Hematopoietic multipotent progenitor cell treated with erythropoietin and hydrocortisone succinate and interleukin-3 and kit ligand, for 4 days (in vitro differentiated cells): ENCODE data around the gene MCF2L.
"Not testable (repeated sequence)": the region's sequence is repeated elsewhere in the genome, so short reads cannot be mapped to it uniquely, and the experiment has no call there.

Experiments used
- DNase-seq: peaks from one replicate; pipeline ENCODE4 v3.0.0-alpha.2; 2015

MCF2L gene

DNA sequence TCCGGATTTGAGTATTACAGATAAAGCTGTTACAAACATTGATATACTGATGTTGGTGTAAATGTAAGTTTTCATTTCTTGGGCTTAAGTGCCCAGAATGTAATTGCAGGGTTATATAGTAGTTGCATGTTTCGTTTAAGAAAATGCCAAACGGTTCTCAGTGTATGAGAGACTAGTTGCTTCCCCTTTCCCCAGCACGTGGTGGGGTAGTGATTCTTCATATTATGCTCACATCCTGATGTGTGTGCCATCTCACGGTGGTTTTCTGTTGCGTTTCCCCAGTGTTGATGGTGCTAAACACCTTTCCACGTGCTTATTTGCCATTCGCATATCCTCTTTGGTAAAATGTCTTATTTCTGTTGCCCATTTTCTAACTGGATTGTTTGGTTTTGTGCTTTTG, 101.8 kb downstream of the MCF2L start:
- DNase-seq = no peak

GRCh38 chr13:113072376-113072775, 103.4 kb downstream of the MCF2L start:
- DNase-seq = no peak

DNA sequence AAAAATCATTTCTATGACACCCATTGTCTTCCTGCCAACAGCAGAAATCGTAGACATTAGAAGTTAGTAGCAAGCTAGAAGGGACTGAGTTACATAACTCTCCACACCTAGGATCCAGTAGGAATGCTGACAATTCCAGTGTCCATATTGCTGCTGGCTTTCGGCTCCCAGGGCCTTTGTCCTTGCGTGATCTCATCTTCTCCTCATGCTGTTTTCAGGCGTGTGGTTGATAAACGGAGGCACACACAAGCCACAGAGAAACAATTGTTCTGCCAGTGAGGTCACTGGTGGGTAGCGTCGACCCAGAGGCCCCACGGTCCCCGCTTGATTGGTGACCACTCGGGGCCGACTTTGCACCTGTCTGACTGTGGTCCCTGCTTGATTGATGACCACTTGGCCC, 104.9 kb downstream of the MCF2L start:
- no peak for DNase-seq

DNA sequence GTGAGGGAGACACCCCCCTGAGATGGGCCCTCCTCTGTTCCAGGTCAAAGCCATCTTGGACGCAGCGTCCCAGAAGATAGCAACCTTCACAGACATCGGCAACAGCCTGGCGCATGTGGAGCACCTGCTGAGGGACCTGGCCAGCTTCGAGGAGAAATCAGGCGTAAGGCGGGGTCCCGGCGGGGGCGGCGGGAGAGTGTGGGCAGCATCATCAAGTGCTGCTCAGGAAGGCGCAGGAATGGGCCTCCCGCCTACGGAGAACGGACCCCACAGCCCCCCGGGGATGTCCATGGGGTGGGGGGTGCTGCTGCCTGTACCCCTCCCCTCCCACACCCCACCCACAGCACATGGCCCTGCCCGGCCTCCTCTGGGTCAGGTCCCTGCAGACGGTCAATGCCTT, 105.4 kb downstream of the MCF2L start:
- no peak for DNase-seq

DNA sequence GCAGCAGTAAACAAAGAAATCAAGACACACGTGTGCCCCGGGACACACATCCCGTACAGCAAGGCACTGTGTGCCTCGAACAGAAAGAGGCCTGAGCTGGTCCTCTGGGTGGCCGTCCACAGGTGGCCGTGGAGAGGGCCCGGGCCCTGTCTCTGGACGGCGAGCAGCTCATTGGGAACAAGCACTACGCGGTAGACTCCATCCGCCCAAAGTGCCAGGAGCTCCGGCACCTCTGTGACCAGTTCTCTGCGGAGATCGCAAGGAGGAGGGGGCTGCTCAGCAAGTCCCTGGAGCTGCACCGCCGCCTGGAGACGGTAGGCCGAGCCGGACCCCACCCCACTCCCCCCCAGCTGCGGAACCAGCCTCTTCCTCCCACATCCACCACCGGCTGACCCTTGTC, 105.9 kb downstream of the MCF2L start:
- no peak for DNase-seq

GRCh38 chr13:113075711-113076110, 106.7 kb downstream of the MCF2L start:
- DNase-seq = no peak

DNA sequence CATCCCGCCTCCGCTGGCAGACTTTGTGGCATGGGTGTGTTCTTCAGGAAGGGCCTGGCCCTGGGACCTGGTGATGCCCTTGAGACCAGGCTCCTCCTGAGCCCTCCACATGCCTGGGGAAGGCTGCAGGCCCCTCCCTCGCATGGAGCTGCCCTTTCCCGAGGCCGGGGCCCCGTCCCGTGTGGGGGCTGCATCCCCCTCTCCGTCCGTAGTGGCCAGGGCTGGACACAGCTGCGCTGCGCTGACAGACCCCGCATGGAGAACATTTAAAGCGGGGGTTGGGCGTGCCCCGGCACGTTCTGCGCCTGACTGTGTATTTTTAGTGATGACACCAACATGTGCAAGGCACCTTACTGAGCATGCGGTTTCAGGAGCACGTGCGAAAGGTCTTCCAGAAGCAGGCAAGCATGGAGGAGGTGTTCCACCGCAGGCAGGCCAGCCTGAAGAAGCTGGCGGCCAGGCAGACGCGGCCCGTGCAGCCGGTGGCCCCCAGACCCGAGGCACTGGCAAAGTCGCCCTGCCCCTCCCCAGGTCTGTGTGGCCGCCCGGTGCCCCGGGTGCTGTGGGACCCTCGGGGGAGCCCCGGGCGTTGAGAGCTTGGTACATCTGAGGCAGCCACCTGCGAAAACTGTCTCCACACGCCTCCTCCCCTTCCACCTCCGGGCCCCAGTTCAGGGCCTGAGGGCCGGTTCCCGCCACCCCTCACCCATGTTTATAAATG, 107.8 kb downstream of the MCF2L start:
- DNase-seq = no peak

- DNase-seq = no peak
Observed at GRCh38 chr13:113077566-113077952, 108.5 kb downstream of the MCF2L start.

DNA sequence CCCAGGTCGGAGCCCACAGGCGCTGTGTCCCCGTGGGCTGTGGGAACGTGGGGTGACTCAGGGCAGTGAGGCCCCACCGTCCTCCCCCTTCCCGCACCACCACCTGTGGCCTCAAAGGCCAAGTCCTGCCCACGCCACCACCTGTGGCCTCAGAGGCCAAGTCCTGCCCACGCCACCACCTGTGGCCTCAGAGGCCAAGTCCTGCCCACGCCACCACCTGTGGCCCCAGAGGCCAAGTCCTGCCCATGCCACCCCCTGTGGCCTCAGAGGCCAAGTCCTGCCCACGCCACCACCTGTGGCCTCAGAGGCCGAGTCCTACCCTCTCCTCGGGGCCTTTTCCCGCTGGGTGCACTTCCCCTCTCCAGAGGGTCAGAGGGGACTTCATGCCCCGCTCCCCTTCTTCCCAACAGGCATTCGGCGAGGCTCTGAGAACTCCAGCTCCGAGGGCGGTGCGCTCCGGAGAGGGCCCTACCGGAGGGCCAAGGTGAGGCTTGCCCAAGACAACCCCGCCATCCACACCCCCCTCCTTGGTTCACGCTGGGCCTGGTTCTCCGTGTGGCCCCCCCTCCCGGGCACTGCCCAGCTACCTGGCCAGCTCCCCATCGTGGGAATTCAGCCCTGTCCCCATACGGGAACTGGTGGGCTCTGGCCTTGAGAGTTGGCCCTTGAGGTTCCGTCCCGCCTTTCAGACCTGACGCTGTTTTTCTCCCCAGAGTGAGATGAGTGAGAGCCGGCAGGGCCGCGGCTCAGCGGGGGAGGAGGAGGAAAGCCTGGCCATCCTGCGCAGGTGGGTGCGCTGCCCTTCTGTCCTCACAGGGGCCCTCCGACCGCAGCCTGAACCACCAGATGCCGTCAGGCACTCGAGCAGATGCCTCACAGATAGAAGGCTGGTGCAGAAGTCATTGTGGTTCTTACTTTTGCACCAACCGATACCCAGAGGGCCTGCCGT, 109.2 kb downstream of the MCF2L start:
- no peak for DNase-seq

DNA sequence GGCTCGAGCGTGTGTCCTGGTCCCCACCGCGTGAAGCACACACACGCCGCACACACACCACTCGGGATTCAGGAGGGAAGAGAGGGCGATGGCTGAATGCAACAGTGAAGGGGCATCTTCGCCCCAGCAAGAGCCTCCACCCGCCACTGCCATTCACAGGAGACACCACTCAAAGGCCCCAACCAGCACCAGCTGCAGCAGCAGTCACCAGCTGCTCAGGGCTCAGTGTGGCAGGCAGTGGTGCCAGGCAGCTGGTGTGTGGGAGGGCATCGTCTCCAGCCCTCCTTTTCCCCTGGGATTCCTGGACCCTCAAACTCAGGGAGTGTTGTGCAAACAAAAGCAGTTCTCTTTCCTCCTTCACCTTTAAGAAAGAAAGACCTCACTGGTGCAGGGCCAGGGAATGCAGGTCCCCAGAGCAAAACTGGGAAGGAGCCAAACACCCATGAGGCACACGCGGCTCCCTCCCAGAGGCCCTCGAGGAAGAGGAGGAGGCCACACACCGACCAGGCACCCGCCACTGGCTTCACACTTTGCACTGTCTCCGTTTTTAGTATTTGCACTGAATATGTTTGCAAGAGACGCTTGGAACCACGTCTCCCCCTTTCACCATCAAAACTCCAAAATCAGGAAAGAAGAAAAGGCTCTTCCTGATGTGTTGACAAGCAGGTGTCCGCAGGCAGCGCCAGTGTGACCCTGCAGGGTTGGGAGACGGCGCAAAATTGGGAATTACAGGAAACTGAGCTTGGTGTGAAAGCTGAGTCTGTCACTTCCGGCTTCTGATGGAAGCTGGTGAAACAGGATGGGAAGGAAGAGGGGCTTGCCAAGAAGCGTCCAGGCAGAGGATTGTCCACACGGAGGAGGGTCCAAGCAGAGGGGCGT, 110.1 kb downstream of the MCF2L start:
- no peak for DNase-seq

GRCh38 chr13:113079781-113080080, 110.7 kb downstream of the MCF2L start:
- DNase-seq = not testable (repeated sequence)

DNA sequence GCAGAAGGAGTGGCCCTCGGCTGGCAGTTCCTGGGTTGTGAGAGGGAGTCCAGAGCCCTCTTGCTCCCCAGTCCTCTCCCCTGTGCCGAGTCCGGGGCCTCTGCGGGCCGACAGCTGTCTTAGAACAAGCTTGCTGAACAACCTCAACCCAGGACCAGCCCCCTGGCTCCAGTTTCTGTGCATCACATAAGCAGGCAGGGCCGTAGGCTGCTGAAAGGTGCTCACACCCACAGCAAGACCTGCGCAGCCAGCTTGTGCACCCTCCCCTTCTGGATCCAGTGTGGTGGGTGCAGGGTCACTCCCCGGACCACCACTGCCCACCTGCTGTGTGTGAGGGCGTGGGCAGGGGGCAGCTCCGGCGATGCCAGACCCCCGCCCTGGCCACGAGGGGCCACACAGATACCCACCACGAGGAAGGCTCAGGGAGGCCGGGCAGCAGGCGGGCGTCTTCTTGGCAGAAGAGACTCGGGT, 111.4 kb downstream of the MCF2L start:
- DNase-seq = no peak

DNA sequence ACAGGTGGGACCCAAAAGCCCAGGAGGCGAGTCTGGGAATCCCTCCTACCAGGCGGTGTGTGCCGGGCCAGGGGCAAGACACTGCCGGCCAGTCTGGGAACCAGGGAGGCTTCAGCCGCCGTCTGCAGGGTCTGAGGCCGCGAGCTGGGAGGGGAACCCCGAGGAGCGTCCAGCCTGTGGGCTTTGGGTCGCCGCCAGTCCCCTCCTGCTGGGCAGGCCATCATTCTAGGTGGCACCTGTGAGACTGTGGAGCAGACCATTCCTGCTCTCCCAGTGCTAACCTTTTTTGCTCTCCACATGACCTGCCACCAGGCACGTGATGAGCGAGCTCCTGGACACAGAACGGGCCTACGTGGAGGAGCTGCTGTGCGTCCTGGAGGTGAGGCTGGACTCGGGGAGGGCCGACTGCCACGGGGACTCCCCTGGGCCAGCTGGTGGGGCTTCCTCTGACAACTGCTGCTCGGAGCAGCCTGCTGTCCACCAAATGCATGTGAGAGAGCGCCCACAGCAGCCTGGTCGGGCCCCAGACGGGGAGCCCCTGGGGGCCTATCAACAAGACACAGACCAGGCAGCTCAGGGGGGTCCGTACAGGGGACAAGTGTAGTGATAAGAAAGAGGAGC, 112.0 kb downstream of the MCF2L start:
- DNase-seq = no peak

GRCh38 chr13:113082198-113083021, 113.4 kb downstream of the MCF2L start:
- DNase-seq = no peak

DNA sequence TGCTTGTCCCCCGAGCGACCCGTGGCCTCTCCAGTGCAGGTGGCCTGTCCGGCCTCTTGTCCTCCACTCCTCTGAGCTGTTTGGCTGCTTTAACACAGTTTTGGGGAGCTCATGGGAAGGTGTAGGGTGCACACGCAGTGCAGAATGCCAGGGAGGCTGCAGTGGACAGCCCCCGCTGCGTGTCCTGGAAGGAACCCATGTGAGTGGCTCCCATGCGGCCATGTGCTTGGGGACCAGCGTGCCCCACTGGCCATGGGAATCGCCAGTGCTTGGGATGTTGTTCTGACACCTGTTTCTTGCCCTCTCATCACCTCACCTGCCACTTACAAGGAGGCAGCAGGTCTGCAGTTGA, 114.0 kb downstream of the MCF2L start:
- no peak for DNase-seq

DNA sequence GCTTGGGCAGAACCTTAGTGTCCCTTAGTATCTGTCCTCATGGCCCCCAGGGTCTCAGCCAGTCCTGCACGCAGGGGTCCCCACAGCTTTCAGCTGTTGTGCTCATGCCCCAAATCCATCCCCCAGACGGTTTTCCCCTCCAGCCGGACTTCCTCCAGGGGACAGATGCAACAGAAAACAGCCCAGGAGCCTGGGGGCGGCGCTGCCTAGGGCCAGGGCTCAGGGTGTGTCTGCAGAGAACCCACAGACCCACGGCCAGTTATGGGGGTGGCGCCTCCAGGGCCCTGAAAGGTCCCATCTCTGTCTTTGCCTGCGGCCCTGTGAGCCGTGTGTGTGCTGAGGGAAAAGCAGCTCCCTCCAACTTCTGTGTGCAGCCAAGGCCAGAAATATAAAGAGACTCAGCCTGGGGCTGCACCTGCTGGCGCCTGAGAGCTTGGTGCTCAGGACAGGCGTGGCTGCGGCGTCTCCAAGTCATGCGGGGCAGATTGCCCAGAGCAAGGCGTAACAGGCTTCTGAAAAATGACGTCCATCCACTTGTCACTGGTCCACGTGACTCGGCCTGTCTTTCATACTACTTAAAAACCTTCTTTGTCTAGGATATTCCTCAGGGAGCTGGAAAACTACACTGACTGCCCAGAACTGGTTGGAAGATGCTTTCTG, 114.5 kb downstream of the MCF2L start:
- no peak for DNase-seq

- DNase-seq = no peak
Observed at GRCh38 chr13:113084094-113084942, 115.3 kb downstream of the MCF2L start.

DNA sequence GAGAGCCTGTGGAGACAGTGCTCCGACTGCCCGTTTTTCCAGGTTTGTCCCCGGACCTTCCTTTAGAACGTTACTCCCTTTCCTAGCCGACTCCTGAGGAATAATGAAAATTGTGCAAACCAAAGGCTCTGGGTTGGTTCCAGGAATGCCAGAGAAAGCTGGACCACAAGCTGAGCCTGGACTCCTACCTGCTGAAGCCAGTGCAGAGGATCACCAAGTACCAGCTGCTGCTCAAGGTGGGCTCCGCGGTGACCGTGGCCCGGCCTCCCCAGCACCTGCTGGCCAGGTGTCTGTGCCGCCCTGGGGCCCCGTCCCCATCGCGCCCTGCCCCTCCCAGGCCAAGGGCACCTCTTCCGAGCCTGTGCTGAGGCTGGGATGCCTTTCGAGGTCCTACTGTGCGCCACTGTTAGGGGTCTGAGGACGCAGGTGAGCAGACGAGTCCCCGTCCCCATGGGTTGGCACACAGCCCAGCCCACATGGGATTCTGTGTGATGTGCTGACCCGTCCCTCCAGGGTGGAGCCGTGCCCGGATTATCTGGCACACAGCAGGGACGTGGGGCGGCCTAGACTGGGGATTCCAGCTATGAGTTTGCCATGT, 116.0 kb downstream of the MCF2L start:
- DNase-seq = no peak

GRCh38 chr13:113086031-113086750, 117.2 kb downstream of the MCF2L start:
- no peak for DNase-seq
